HEK293T (cell line): Measurements from ENCODE around the gene UQCRC1.

Experiments
- ARNT ChIP-seq: fragments of 450-650 bp; IDR thresholded peaks from 2 replicates; pipeline ENCODE4 v1.6.1; 2017; ENCODE audit warnings: mild to moderate bottlenecking
- ELF4 ChIP-seq: fragments of 450-650 bp; IDR thresholded peaks from 2 replicates; pipeline ENCODE4 v1.6.1; 2017; ENCODE audit warnings: antibody characterized with exemption
- FOXK2 ChIP-seq: fragments of 450-650 bp; IDR thresholded peaks from 2 replicates; pipeline ENCODE4 v1.6.1; 2016; ENCODE audit warnings: mild to moderate bottlenecking
- FOXM1 ChIP-seq: fragments of 450-650 bp; IDR thresholded peaks from 2 replicates; pipeline ENCODE4 v1.6.1; 2017; ENCODE audit warnings: mild to moderate bottlenecking, borderline replicate concordance
- HDGF ChIP-seq: fragments of 450-650 bp; IDR thresholded peaks from 2 replicates; pipeline ENCODE4 v1.6.1; 2017; ENCODE audit warnings: antibody characterized with exemption, borderline replicate concordance
- PKNOX1 ChIP-seq: fragments of 450-650 bp; IDR thresholded peaks from 2 replicates; pipeline ENCODE4 v1.6.1; 2016
- SUZ12 ChIP-seq: fragments of 450-650 bp; IDR thresholded peaks from 2 replicates; pipeline ENCODE4 v1.6.1; 2016; ENCODE audit warnings: mild to moderate bottlenecking
- TARDBP ChIP-seq: fragments of 450-650 bp; IDR thresholded peaks from 2 replicates; pipeline ENCODE4 v1.6.1; 2016

DNA sequence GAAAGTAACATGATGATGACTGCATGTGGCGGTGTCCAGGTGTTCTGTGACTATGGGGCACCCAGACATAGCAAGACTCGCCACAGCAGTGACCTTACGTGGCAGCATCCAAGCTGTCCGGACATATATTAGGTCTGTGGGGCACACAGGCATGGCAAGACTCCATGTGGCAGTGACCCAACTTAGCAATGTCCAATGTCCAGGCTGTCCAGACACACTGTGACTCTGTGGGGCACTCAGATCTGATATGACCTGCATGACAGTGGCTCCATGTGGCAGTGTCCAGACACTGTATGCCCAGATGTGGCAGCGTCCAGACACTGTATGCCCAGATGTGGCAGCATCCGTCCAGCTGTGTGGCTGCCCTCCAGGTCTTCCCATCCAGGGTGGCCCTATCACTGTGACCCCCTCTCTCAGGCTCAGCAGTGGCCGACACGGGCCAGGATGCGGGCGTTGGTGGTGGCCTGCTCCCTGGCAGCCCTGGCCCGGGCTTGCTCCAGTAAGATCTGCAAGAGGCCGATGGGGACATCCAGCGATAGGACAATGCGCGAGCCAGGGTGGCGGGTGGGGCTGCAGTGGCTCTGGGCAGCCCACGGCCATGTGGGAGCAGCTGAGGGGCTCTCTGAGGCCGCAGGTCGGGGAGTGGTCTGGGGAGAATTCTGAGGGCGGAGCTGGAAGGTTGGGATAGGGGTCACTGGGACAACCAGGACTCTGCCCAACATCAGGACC is 46.9 kb downstream of the UQCRC1 start:
- TF ChIP-seq SUZ12 (no peak), PKNOX1 (no peak), FOXK2 (no peak), HDGF (no peak), TARDBP (no peak), ELF4 (no peak), ARNT (no peak), FOXM1 (no peak)
